Brain microvascular endothelial cell (primary cell): Measurements from ENCODE around the gene GTF2F1.

Experiments
- DNase-seq: peaks from one replicate; pipeline ENCODE4 v3.0.0-alpha.2; 2020
- H3K27ac ChIP-seq: fragments of 250-450 bp; sonication (Bioruptor Pico); 2 replicates; pipeline ENCODE4 v1.5.1; 2020; ENCODE audit warnings: mild to moderate bottlenecking, moderate library complexity
- H3K27me3 ChIP-seq: fragments of 250-450 bp; sonication (Bioruptor Pico); replicated peaks from 2 replicates; pipeline ENCODE4 v1.5.1; 2020; ENCODE audit warnings: mild to moderate bottlenecking
- H3K36me3 ChIP-seq: fragments of 250-450 bp; sonication (Bioruptor Pico); replicated peaks from 2 replicates; pipeline ENCODE4 v1.5.1; 2020; ENCODE audit warnings: mild to moderate bottlenecking
- H3K4me3 ChIP-seq: 2 replicates; pipeline ENCODE4 v1.5.1; 2011; ENCODE audit warnings: low read depth, mild to moderate bottlenecking, control low read depth, low read length, moderate library complexity
- CTCF ChIP-seq: IDR thresholded peaks from 2 replicates; pipeline ENCODE4 v1.5.1; 2011; ENCODE audit warnings: low read depth, mild to moderate bottlenecking, moderate library complexity, low read length, control low read depth, inconsistent platforms; ENCODE audit errors: missing control alignments
- in situ Hi-C: cut with HindIII; loops from 2 replicates; pipeline ENCODE4 v1.10.0; 2017; ENCODE audit warnings: low sequenced_read_pairs, low pct_ligation_motif_present

The GTF2F1 gene

GRCh38 chr19:6424939-6425731 lies 32.2 kb upstream of the GTF2F1 start:
- H3K36me3 ChIP-seq, result peaks cover 14% of the 10 kb centered on the region
- in situ Hi-C loops, result no loop called here
- H3K27me3 ChIP-seq, result no peaks in the 10 kb centered on the region
- H3K4me3 ChIP-seq, result no peak overlapping the region
- no peak for TF ChIP-seq CTCF
- DNase-seq, result peak; percentile 100
- H3K27ac ChIP-seq, result peak overlapping the region; percentile 43

- Histone ChIP-seq H3K27me3 (no peaks in the 10 kb centered on the region), H3K4me3 (peak within 1 kb of the TSS; percentile 93), H3K36me3 (peaks cover 17% of the 10 kb centered on the region), H3K27ac (peak within 1 kb of the TSS; percentile 43)
- no peak for DNase-seq
- TF ChIP-seq CTCF, result no peak
- in situ Hi-C loops, result no loop called here
Observed at GRCh38 chr19:6424195-6424938, 31.4 kb upstream of the GTF2F1 start, which contains the start of gene KHSRP. KHSRP (minus strand) TSS chr19:6424811; CDS start chr19:6424701, 110 bp downstream.

DNA sequence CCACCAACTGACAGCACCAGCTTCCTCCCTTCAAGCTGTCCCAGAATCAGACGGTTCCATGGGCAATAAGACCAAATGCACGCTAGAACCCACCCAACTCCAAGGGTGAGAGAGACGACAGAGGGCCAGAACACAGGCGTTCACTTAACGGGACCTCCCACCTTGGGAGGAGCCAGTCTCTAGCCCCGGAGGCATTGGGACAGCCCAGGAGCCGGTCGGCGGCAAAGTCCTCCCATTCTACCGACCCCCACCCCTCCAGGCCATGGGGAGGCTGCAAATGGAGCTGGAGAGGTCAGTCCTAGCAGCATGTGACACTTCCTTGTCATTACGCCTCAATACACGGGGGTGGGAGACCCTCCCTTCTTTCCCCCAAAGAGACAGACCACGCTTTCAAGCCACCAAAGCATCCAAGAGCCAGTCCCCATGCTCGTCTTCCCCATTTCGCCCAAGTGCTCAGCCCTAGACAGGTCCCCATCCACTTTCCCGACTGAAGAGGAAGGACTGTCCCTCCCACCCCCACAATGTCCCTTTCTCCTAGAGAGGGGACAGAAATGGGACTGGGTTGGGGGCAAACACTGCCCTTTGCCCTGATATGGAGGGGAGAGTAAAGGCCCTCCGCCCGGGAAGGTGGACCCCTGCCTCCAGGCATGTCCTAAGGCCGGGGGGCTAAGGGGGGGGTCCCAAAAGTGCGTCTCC lies 30.7 kb upstream of the GTF2F1 start:
- in situ Hi-C loops, result no loop called here
- Histone ChIP-seq H3K27ac (peak overlapping the region; percentile 17), H3K36me3 (peaks cover 24% of the 10 kb centered on the region), H3K27me3 (no peaks in the 10 kb centered on the region), H3K4me3 (peak overlapping the region; percentile 93)
- peak; percentile 33 for DNase-seq
- no peak for TF ChIP-seq CTCF

GRCh38 chr19:6421075-6422014 lies 28.4 kb upstream of the GTF2F1 start:
- TF ChIP-seq CTCF, result no peak
- H3K27ac ChIP-seq, result no peak overlapping the region

GRCh38 chr19:6418562-6418932 lies 25.6 kb upstream of the GTF2F1 start:
- in situ Hi-C loops, result no loop called here
- DNase-seq, result no peak
- Histone ChIP-seq H3K4me3 (no peak overlapping the region), H3K36me3 (peaks cover 70% of the 10 kb centered on the region), H3K27me3 (no peaks in the 10 kb centered on the region), H3K27ac (no peak overlapping the region)
- no peak for TF ChIP-seq CTCF

More at GRCh38 chr19:6421075-6422014, 28.4 kb upstream of the GTF2F1 start:
- Histone ChIP-seq H3K27me3 (no peaks in the 10 kb centered on the region), H3K4me3 (no peak overlapping the region), H3K36me3 (peaks cover 47% of the 10 kb centered on the region)
- no peak for DNase-seq
- in situ Hi-C loops, result no loop called here
